Activated T-cell treated with anti-CD3 and anti-CD28 coated beads, Interleukin-2, amount 50 U/mL, for 4 hours (primary cell): Measurements from ENCODE around the gene AZGP1. TPM values are rescaled to one million over a fixed set of nuclear protein-coding genes. Genes with fewer than 3 reads are reported as not detected.
A peak's percentile ranks its signal among the peaks of the same experiment; 100 is the strongest.
"Not testable (repeated sequence)": the region's sequence is repeated elsewhere in the genome, so short reads cannot be mapped to it uniquely, and the experiment has no call there.

Source experiments
- ATAC-seq, 2 donors: fragments of 200-7000 bp; cut with Tn5 transposase; one replicate each; pipeline ENCODE4 v1.10.0; 2021
- DNase-seq: peaks from one replicate; pipeline ENCODE4 v3.0.0-alpha.2; 2020
- H3K27me3 Mint-ChIP-seq: one replicate; pipeline ENCODE4 v1.8.0; 2021; ENCODE audit warnings: low read depth, mixed read lengths
- H3K36me3 Mint-ChIP-seq: one replicate; pipeline ENCODE4 v1.8.0; 2022; ENCODE audit warnings: mixed read lengths; ENCODE audit not compliant: insufficient read depth
- H3K4me1 Mint-ChIP-seq: one replicate; pipeline ENCODE4 v1.8.0; 2021; ENCODE audit warnings: low read depth, mixed read lengths
- H3K4me3 Mint-ChIP-seq: one replicate; pipeline ENCODE4 v1.8.0; 2021; ENCODE audit warnings: mild to moderate bottlenecking, moderate library complexity, mixed read lengths
- H3K9me3 Mint-ChIP-seq: one replicate; pipeline ENCODE4 v1.8.0; 2021; ENCODE audit warnings: mixed read lengths
- total RNA-seq, 3 donors: library from RNA; stranded (reverse); gene quantifications; one replicate each; pipeline ENCODE4 v1.2.1, GENCODE V29; 2021

Gene AZGP1
- total RNA-seq, 3 donors from 2014 or later: 0.34 to 0.63 (median 0.46) TPM

DNA sequence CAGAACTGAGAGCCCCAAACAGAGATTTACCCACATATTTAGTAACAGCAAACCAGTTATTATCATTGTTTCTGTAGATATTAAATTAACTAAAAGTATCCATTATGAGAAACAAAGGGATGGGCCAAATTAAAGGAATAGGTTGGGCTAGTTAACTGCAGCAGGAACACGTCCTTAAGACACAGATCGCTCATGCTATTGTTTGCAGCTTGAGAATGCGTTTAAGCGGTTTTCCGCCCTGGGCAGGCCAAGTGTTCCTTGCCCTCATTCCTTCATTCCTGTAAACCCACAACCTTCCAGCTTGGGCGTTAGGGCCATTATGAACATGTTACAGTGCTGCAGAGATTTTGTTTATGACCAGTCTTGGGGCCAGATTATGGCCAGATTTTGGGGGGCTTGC lies 25.0 kb downstream of the AZGP1 start:
- H3K4me1 Mint-ChIP-seq, H3K4me3 Mint-ChIP-seq, H3K9me3 Mint-ChIP-seq, H3K36me3 Mint-ChIP-seq, ATAC-seq, DNase-seq: not testable (repeated sequence)
- peaks cover 16% of the 10 kb centered on the region for H3K27me3 Mint-ChIP-seq

DNA sequence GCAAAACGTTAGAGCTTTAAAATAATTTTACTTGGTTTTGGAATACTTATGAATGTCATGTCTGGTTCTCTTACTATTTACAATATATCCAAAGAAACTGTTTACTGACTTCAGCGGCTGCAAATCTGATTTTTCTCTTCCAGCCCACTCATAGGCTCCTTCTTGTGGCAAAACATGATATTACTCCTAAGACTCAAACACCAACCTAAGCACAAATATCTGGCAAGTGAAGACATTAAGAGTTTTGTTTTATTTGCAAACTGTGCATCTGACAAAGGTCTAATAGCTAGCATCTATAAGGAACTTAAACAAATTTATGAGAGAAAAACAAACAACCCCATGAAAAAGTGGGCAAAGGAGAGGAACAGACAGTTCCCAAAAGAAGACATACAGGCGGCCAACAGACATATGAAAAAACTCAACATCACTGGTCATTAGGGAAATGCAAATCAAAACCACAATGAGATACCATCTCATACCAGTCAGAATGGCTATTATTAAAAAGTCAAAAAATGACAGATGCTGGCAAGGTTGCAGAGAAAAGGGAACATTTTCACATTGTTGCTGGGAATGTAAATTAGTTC lies 26.1 kb downstream of the AZGP1 start:
- no peaks in the 10 kb centered on the region for H3K36me3 Mint-ChIP-seq
- no peaks in the 10 kb centered on the region for H3K4me1 Mint-ChIP-seq
- H3K9me3 Mint-ChIP-seq: no peaks in the 10 kb centered on the region
- DNase-seq: no peak
- no peak overlapping the region for H3K4me3 Mint-ChIP-seq
- H3K27me3 Mint-ChIP-seq: peaks cover 10% of the 10 kb centered on the region
- ATAC-seq: no peak

DNA sequence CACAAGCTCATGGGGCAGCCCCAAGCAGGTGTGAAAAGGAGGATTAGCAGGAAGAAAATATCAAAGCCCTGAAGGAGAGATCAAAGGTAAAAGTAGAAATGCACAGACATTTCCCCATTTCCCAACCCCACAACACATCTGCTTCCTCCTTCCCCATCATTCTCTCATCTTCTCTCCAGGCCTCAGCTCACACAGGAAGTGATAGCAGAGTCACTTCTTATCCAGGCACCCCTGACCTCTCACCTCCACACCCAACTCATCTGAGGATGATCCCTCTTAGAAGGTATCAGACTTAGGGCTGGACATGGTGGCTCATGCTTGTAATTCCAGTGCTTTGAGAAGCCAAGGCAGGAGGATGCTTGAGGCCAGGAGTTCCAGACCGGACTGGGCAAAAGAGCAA lies 28.2 kb downstream of the AZGP1 start:
- DNase-seq (no peak), ATAC-seq (no peak)
- no peaks in the 10 kb centered on the region for H3K9me3 Mint-ChIP-seq
- H3K36me3 Mint-ChIP-seq: no peaks in the 10 kb centered on the region
- H3K4me1 Mint-ChIP-seq: peaks cover 7% of the 10 kb centered on the region
- H3K4me3 Mint-ChIP-seq: no peak overlapping the region
- peaks cover 18% of the 10 kb centered on the region for H3K27me3 Mint-ChIP-seq

DNA sequence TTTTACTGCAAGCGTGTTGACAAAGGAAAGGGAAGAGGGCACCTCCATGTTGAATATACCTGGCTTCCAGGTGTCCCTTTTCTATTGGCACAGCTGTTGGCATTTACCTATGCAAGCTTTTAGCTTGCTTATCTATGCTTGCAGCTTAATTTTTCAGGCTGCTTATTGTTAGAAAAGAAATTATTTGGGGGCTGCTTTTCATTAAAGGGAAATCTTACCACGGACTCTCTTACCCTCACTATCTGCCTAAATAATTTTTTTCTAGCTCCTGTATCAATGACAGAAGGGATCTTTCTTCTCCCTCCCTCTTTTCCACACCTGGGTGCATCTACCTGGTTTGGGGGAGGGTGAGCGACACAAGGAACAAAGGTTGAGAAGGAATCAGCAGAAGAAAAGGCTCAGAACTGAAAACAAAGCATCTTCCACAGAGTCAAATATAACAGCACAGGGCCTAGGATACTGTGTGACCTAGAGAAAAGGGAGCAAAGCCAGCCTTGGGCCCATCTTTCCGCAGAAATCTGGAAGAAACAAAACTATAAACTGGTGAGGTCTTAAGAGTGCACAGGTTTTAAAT lies 31.2 kb downstream of the AZGP1 start:
- Mint-ChIP-seq H3K27me3 (peaks cover 29% of the 10 kb centered on the region), H3K36me3 (no peaks in the 10 kb centered on the region), H3K4me1 (peaks cover 7% of the 10 kb centered on the region), H3K4me3 (no peak overlapping the region), H3K9me3 (no peaks in the 10 kb centered on the region)
- DNase-seq (no peak), ATAC-seq (no peak)

DNA sequence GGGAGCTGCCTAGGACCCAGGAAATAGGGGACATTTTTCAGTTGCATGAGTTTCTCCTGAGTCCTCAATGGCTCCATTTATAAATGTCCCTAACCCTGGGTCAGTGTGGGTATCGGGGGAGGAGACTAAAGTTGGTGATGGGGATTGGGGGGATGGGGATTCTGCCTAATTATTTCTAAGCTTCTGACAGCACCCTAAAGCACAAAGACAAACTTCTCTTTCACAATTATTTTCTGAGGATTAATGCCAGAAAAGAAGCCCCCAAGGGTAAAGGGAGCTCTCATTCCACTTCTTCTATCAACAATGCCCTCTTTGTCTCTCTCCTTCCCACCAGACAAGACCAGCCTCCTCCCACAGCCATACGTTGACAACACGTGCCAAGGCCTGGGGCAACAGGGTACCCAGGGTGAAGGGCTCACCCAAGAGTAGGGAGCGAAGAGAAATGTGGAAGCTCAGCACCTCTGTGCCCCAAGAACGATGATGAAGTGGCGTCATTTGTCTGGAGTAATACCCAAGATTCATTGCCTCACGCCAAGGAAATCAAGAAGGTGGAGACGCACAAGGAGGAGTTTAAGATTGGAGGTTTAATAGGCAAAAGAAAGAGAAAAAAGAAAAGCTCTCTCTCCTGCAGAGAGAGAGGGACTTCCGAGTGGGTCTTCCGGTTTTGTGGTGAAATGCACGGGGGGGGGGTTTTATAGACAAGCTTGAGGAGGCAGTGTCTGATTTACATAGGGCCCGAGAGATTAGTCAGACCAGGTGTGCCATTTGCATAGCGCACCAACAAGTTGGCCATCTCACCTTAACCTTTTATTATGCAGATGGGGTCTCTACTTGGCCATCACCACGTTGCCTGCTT lies 32.0 kb downstream of the AZGP1 start:
- Mint-ChIP-seq H3K27me3 (peaks cover 30% of the 10 kb centered on the region), H3K4me1 (peaks cover 7% of the 10 kb centered on the region), H3K36me3 (no peaks in the 10 kb centered on the region), H3K4me3 (peak overlapping the region; percentile 14), H3K9me3 (peaks cover 6% of the 10 kb centered on the region)
- DNase-seq: no peak
- ATAC-seq: no peak

DNA sequence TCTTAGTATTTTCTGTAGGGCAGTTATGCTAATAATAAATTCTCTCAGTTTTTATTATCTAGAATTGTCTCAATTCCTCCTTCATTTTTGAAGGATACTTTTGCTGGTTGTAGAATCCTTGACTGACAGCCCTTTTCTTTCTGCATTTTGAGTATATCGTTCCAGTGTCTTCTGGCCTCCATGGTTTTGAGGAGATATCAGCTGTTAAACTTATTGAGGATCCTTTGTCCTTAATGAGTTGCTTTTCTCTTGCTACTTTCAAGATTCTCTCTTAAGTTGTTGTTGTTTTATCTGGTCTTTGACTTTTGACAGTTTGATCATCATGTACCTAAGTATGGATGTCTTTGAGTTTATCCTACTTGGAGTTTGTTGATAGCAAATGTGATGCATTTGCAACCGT lies 37.5 kb downstream of the AZGP1 start:
- peaks cover 11% of the 10 kb centered on the region for H3K9me3 Mint-ChIP-seq
- H3K36me3 Mint-ChIP-seq: no peaks in the 10 kb centered on the region
- peaks cover 7% of the 10 kb centered on the region for H3K4me1 Mint-ChIP-seq
- H3K27me3 Mint-ChIP-seq: peaks cover 32% of the 10 kb centered on the region
- H3K4me3 Mint-ChIP-seq: no peak overlapping the region
- no peak for DNase-seq
- ATAC-seq: no peak

DNA sequence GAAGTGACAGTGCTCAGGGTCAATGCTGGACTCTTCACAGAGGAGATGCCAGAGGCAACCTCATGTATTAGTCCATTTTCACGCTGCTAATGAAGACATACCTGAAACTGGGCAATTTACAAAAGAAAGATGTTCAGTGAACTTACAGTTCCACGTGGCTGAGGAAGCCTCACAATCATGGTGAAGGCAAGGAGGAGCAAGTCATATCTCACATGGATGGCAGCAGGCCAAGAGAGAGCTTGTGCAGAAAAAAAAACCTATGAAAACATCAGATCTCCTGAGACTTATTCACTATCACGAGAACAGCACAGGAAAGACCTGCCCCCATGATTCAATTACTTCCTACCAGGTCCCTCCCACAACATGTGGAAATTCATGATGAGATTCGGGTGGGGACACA lies 40.8 kb downstream of the AZGP1 start:
- Mint-ChIP-seq H3K27me3 (peaks cover 17% of the 10 kb centered on the region), H3K9me3 (peaks cover 11% of the 10 kb centered on the region), H3K4me1 (peaks cover 12% of the 10 kb centered on the region)
- not testable (repeated sequence) for ATAC-seq, DNase-seq, H3K4me3 Mint-ChIP-seq, H3K36me3 Mint-ChIP-seq

DNA sequence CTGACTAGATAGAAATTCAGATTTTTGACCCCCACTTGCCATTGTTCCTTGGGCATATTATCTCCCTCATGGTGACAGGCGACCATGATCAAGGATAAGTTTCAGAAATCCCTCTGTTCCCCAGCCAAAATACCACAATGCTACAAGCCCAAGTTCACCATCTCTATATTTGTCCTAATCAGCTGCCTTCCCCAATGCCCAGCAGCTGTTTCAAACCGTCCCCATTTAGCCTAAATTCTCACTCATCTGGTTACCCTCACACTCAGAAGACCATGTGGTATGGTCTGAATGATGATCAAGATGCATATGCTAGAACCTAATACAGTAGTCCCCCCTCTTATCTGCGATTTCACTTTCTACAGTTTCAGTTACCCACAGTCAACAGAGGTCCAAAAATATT lies 45.5 kb downstream of the AZGP1 start:
- Mint-ChIP-seq H3K9me3 (no peaks in the 10 kb centered on the region), H3K36me3 (no peaks in the 10 kb centered on the region), H3K4me1 (peaks cover 28% of the 10 kb centered on the region), H3K4me3 (no peak overlapping the region), H3K27me3 (peaks cover 25% of the 10 kb centered on the region)
- ATAC-seq (no peak), DNase-seq (no peak)

DNA sequence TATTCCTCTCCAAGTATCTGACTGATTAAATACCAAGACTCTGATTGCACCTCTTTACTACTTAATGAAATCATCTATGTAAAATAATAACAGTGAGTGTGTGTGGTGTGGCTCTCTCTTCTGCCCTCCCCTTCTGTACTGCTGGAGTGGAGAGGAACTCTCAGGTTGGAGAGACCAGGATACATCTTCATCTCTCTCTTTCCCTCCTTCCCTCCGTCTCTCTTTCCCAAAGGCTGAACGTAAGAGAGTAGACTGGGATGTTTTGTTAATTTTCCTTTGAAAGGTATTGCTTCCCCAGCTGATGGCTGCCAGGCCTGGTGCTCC lies 46.1 kb downstream of the AZGP1 start:
- no peak for DNase-seq
- Mint-ChIP-seq H3K4me1 (peaks cover 23% of the 10 kb centered on the region), H3K4me3 (peak overlapping the region; percentile 72), H3K36me3 (no peaks in the 10 kb centered on the region), H3K27me3 (peaks cover 23% of the 10 kb centered on the region), H3K9me3 (no peaks in the 10 kb centered on the region)
- ATAC-seq: peak; percentile 39 to 62

DNA sequence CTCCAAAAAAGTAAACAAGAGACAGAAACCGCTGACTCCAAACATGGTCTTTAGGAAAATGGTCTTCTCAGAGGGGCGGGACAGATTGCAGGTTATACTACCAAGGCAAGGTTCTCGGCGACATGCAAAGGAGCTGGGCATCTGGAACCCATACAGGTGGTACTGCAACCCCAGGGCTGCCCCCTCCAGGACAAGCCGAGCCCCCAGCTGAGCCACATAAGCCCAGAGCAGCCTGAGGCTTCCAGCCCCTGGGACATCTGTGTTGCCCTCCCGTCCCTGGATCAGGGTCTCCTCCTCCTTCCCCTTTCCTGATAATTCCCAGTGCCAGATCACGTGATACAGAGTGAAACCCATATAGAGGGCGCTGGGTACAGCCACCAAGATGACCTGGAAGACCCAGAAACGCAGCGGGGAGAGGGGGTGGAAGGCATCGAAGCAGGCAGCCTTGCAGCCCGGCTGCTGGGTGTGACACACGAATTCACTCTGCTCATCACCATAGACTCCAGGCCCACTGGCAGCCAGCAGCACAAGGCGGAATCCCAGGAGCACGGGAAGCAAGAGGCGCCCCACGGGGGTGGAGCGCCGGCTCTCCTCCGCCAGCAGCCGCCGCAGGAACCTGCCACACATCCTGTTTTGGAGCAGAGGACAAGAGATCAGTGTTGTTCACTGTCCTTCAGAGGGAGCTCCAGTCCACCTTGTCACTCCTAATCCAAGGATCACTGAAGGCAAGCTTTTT lies 46.7 kb downstream of the AZGP1 start, which contains the start of gene GJC3:
TSS of gene GJC3 (minus strand) at position 627 of the 736 bp plus-strand sequence. CDS start at position 627, 0 bp downstream.
- H3K27me3 Mint-ChIP-seq: peaks cover 23% of the 10 kb centered on the region
- H3K9me3 Mint-ChIP-seq: no peaks in the 10 kb centered on the region
- H3K36me3 Mint-ChIP-seq: no peaks in the 10 kb centered on the region
- ATAC-seq (peak; percentile 86 to 89), DNase-seq (no peak)
- H3K4me1 Mint-ChIP-seq: peaks cover 23% of the 10 kb centered on the region
- peak within 1 kb of the TSS; percentile 72 for H3K4me3 Mint-ChIP-seq

DNA sequence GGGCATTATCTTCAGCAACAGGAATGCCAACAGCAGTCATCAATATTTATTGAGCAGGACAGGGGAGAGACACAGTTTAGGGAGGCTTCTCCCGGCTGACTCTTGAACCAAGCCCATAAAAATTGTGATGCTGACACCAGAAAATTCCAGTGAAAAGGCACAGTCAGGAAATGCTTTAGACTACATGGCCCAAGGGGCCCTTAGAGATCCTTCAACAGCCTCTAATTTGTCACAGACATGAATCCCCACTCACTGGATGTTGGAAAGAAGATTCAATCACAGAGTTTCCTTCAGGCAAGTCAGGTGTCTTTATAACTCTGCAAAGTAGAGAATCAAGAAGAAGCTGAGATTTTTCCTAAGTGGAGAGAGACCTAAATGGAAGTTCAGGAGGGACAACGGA lies 47.6 kb downstream of the AZGP1 start:
- H3K4me3 Mint-ChIP-seq: peak overlapping the region; percentile 48
- peaks cover 23% of the 10 kb centered on the region for H3K4me1 Mint-ChIP-seq
- DNase-seq (no peak), ATAC-seq (no peak)
- H3K9me3 Mint-ChIP-seq: no peaks in the 10 kb centered on the region
- peaks cover 23% of the 10 kb centered on the region for H3K27me3 Mint-ChIP-seq
- no peaks in the 10 kb centered on the region for H3K36me3 Mint-ChIP-seq

DNA sequence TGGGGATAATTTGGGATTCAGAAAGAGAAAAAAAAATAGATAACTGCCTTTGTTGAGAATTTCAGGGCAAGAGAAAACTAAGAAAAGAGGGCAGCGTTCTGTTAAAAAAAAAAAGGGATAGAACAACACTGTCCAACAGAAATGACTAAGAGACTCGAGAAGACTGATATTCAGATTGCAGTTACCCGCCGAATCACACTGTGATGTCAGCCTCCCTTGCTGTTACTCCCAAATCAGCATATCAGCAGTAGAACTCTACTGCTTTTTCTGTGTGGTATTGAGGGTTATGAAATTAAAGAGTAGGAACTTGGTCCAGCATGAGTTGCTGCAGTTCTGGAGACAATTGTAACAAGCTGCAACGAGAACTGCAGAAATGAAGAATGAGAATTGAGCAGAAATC lies 48.3 kb downstream of the AZGP1 start:
- H3K36me3 Mint-ChIP-seq: no peaks in the 10 kb centered on the region
- ATAC-seq (no peak), DNase-seq (no peak)
- H3K9me3 Mint-ChIP-seq: no peaks in the 10 kb centered on the region
- H3K27me3 Mint-ChIP-seq: peaks cover 23% of the 10 kb centered on the region
- no peak overlapping the region for H3K4me3 Mint-ChIP-seq
- H3K4me1 Mint-ChIP-seq: peaks cover 23% of the 10 kb centered on the region

DNA sequence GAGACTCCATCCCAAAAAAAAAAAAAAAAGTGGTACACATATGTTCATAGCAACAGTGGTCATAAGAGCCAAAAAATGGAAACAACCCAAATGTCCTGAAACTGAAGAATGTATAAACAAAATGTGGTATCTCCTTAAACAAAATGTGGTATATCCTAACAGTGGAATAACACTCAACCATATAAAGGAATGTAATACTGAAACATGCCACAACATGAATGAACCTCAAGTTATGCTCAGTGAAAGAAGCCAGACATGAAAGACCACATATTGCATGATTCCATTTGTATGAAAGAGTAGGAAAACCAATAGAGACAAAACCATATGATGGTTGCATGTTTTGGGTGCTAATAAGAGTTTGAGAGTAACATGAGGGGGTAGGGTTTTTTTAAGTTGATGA lies 49.5 kb downstream of the AZGP1 start:
- Mint-ChIP-seq H3K9me3 (no peaks in the 10 kb centered on the region), H3K27me3 (peaks cover 23% of the 10 kb centered on the region), H3K36me3 (no peaks in the 10 kb centered on the region), H3K4me1 (peaks cover 23% of the 10 kb centered on the region), H3K4me3 (no peak overlapping the region)
- DNase-seq: no peak
- no peak for ATAC-seq

DNA sequence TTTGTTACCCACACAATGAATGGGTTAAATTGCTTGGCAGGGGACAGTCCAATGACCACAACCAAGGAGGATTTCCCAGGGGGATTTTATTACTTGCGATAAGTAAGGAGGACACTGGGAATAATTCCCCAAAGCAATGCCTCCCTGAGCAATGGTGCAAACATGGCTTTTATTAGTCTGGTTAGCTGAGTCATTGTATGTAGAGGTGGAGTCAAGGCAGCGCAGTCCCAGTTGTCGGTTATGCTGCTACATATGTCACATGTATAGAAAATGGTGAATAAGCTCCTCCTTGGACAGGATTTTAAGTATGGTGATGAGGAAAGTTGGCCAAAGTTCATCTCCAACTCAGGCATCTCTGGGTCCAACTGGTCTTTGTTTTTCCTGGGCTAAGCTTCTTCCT lies 52.6 kb downstream of the AZGP1 start:
- Mint-ChIP-seq H3K4me1 (peaks cover 15% of the 10 kb centered on the region), H3K27me3 (peaks cover 14% of the 10 kb centered on the region), H3K36me3 (peaks cover 4% of the 10 kb centered on the region), H3K4me3 (no peak overlapping the region), H3K9me3 (no peaks in the 10 kb centered on the region)
- DNase-seq: no peak
- ATAC-seq: no peak
